ENCODE measurements around the gene SERP2. TPM values are rescaled to one million over a fixed set of nuclear protein-coding genes. Genes with fewer than 3 reads are reported as not detected.

The SERP2 gene
- total RNA-seq, 1 donor from 2014 or later: 1.8 TPM

- TF ChIP-seq CTCF (IDR thresholded peaks at IDR 0.05; ENCODE audit: unreplicated experiment): no peak
- H3K36me3 Mint-ChIP-seq (ENCODE audit: low read depth, unreplicated experiment): no peaks in the 10 kb centered on the region
- no peak overlapping the region for H3K4me3 Mint-ChIP-seq (ENCODE audit: unreplicated experiment)
- H3K27me3 Mint-ChIP-seq (ENCODE audit: unreplicated experiment): peaks cover 4% of the 10 kb centered on the region
- H3K27ac Mint-ChIP-seq (ENCODE audit: unreplicated experiment): no peak overlapping the region
- H3K9me3 Mint-ChIP-seq (ENCODE audit: unreplicated experiment): no peaks in the 10 kb centered on the region
- DNase-seq (ENCODE audit: low spot score): no peak
- H3K4me1 Mint-ChIP-seq (ENCODE audit: unreplicated experiment): peaks cover 3% of the 10 kb centered on the region
Measured at GRCh38 chr13:44393391-44393790, 19.8 kb downstream of the SERP2 start.

GRCh38 chr13:44394658-44395057 lies 21.0 kb downstream of the SERP2 start:
- DNase-seq (ENCODE audit: low spot score): no peak
- Mint-ChIP-seq H3K27me3 (ENCODE audit: unreplicated experiment) (peaks cover 3% of the 10 kb centered on the region), H3K36me3 (ENCODE audit: low read depth, unreplicated experiment) (no peaks in the 10 kb centered on the region), H3K27ac (ENCODE audit: unreplicated experiment) (no peak overlapping the region), H3K4me3 (ENCODE audit: unreplicated experiment) (no peak overlapping the region), H3K4me1 (ENCODE audit: unreplicated experiment) (peaks cover 3% of the 10 kb centered on the region), H3K9me3 (ENCODE audit: unreplicated experiment) (no peaks in the 10 kb centered on the region)
- no peak for TF ChIP-seq CTCF (IDR thresholded peaks at IDR 0.05; ENCODE audit: unreplicated experiment)

- Mint-ChIP-seq H3K4me1 (ENCODE audit: unreplicated experiment) (peaks cover 3% of the 10 kb centered on the region), H3K4me3 (ENCODE audit: unreplicated experiment) (no peak overlapping the region), H3K27ac (ENCODE audit: unreplicated experiment) (no peak overlapping the region)
Measured at GRCh38 chr13:44395976-44396694, 22.5 kb downstream of the SERP2 start.

GRCh38 chr13:44396701-44397580 lies 23.3 kb downstream of the SERP2 start:
- Mint-ChIP-seq H3K36me3 (ENCODE audit: low read depth, unreplicated experiment) (no peaks in the 10 kb centered on the region), H3K9me3 (ENCODE audit: unreplicated experiment) (no peaks in the 10 kb centered on the region), H3K27me3 (ENCODE audit: unreplicated experiment) (peaks cover 2% of the 10 kb centered on the region), H3K4me3 (ENCODE audit: unreplicated experiment) (no peak overlapping the region), H3K27ac (ENCODE audit: unreplicated experiment) (no peak overlapping the region), H3K4me1 (ENCODE audit: unreplicated experiment) (peaks cover 3% of the 10 kb centered on the region)
- DNase-seq (ENCODE audit: low spot score): no peak
- no peak for TF ChIP-seq CTCF (IDR thresholded peaks at IDR 0.05; ENCODE audit: unreplicated experiment)

More at GRCh38 chr13:44395976-44396694, 22.5 kb downstream of the SERP2 start:
- Mint-ChIP-seq H3K36me3 (ENCODE audit: low read depth, unreplicated experiment) (no peaks in the 10 kb centered on the region), H3K27me3 (ENCODE audit: unreplicated experiment) (peaks cover 2% of the 10 kb centered on the region), H3K9me3 (ENCODE audit: unreplicated experiment) (no peaks in the 10 kb centered on the region)
- DNase-seq (ENCODE audit: low spot score): no peak
- no peak for TF ChIP-seq CTCF (IDR thresholded peaks at IDR 0.05; ENCODE audit: unreplicated experiment)

Measured in endothelial cell (in vitro differentiated cells).